ENCODE measurements around the gene HOXB5. TPM values are rescaled to one million over a fixed set of nuclear protein-coding genes. Genes with fewer than 3 reads are reported as not detected.

HOXB5 gene
- total and polyA plus RNA-seq, 3 donors from 2014 or later = 0.50 to 1.7 (median 0.71) TPM

DNA sequence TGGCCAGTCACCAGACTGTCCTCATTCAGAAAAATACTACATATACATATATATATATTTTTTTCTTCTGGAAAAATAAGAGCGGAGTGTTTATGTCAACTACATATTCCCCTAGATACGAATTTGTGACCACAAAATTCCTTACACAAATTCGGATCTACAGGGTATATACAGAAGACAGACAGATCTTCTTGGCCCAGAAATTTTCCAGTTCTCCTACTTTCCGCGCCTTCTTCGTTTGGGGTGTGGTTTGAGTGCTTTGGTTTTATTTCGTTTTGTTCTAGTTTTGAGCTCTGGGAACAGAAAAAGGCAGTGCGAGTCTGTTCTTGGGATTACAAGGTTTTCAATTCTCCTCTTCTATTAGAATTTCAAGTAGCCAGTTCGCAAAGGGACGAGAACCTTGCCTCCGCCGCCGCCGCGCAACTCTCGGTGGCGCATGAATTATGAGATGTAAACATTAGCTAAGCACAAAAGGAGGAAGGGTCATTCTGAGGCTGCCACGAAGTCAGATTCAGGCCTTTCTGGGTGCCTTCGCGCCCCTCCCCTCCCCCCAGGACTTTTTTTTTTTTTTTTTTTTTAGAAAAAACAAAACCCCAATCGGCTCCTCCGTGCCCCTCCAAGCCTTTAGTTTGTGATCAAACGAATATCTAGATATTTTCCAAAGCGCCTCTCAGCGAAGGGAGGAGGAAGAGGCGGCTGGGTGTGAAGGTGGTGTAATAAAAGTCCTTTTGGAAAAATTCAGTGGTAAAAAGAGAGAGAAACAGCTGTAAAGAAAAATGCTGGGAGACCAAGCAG is 13.6 kb downstream of the HOXB5 start:
- Histone ChIP-seq H3K4me1 (peaks cover 7% of the 10 kb centered on the region), H3K9me3 (no peaks in the 10 kb centered on the region), H3K27me3 (no peaks in the 10 kb centered on the region), H3K27ac (no peak overlapping the region), H3K36me3 (ENCODE audit: low read depth, missing control alignments) (no peaks in the 10 kb centered on the region), H3K4me3 (peak overlapping the region in 1 of 2 donors; percentile 43)
- intact Hi-C loops (cut with DNase I; ENCODE audit: low total_unique reads) = no loop called here
- no peak for TF ChIP-seq POLR2A (IDR thresholded peaks at IDR 0.05)
- TF ChIP-seq CTCF (IDR thresholded peaks at IDR 0.05) = no peak
- 10 to 14% methylated on average over 26 of the region's 26 CpGs for WGBS, 2 donors
- DNase-seq = no peak

- H3K36me3 ChIP-seq (ENCODE audit: low read depth, missing control alignments) = no peaks in the 10 kb centered on the region
- WGBS, 2 donors = 14 to 20% methylated on average over 7 of the region's 7 CpGs
- no peak for DNase-seq
- H3K27me3 ChIP-seq = no peaks in the 10 kb centered on the region
- H3K27ac ChIP-seq = no peak overlapping the region
- no peaks in the 10 kb centered on the region for H3K9me3 ChIP-seq
- intact Hi-C loops (cut with DNase I; ENCODE audit: low total_unique reads) = no loop called here
- H3K4me1 ChIP-seq = peaks cover 6% of the 10 kb centered on the region
- H3K4me3 ChIP-seq = peak overlapping the region in 1 of 2 donors; percentile 43
- no peak for TF ChIP-seq CTCF (IDR thresholded peaks at IDR 0.05)
- TF ChIP-seq POLR2A (IDR thresholded peaks at IDR 0.05) = no peak
These were observed 14.2 kb downstream of the HOXB5 start for GRCh38 chr17:48579471-48579759.

DNA sequence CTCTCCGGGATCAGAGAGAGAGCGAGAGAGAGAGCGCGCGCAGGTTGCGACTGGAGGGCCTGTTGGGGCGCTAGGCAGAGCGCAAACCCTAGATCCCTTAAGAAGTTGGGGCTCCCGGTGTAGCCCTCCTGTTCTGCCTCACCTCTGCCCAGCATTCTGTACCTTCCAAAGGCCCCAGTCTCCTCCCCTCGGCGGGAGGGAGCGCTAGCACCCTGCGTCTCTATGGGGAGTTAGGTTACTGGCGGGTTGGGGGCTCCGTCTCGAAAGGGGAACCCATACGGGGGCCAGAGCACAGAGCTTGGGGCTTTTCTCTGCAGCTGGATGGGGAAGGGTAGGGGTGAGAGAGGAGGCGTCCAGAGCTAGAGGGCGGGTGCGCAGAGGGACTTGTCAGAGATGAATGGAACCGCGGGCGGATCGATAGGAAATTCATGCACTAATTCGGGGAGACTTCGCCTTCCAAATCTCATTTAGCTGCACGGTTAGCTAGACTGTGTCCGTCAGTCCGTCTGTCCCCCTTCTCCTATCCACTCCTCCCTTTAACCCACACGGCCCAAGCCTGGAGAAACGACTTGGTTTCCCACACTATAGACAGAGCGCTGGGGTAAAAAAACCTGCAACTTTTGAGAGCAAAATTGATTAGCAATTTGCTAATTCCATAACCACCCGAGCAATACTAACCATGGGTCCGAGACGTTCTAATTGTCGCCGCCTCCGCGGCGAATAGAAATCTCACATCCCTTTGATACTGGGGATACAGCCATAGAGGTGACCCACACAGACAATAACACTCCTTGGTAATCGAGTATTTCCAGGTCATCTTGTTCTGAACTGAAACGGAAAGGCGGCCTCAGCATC is 14.7 kb downstream of the HOXB5 start:
- no peak for DNase-seq
- 9% methylated on average over 33 to 43 of the region's 43 CpGs for WGBS, 2 donors
- intact Hi-C loops (cut with DNase I; ENCODE audit: low total_unique reads) = no loop called here

GRCh38 chr17:48577946-48578615 is 15.5 kb downstream of the HOXB5 start, which contains the start of gene HOXB4:
TSS of gene HOXB4 (minus strand) at chr17:48578350. CDS start at chr17:48578319, 31 bp downstream.
- peak; percentile 77 for DNase-seq
- intact Hi-C loops (cut with DNase I; ENCODE audit: low total_unique reads) = no loop called here
- TF ChIP-seq POLR2A (IDR thresholded peaks at IDR 0.05) (no peak), CTCF (IDR thresholded peaks at IDR 0.05) (no peak)

More for the DNA sequence above, 14.7 kb downstream of the HOXB5 start:
- TF ChIP-seq CTCF (IDR thresholded peaks at IDR 0.05) = no peak
- TF ChIP-seq POLR2A (IDR thresholded peaks at IDR 0.05) = no peak
- Histone ChIP-seq H3K36me3 (ENCODE audit: low read depth, missing control alignments) (no peaks in the 10 kb centered on the region), H3K4me1 (peaks cover 6% of the 10 kb centered on the region), H3K27ac (no peak overlapping the region), H3K4me3 (peak overlapping the region; percentile 40 to 43), H3K9me3 (no peaks in the 10 kb centered on the region), H3K27me3 (no peaks in the 10 kb centered on the region)

More at GRCh38 chr17:48577946-48578615, 15.5 kb downstream of the HOXB5 start, which contains the start of gene HOXB4:
- Histone ChIP-seq H3K27ac (no peak within 1 kb of the TSS), H3K4me3 (peak within 1 kb of the TSS; percentile 40 to 44), H3K36me3 (ENCODE audit: low read depth, missing control alignments) (no peaks in the 10 kb centered on the region), H3K27me3 (no peaks in the 10 kb centered on the region), H3K4me1 (peaks cover 6% of the 10 kb centered on the region), H3K9me3 (no peaks in the 10 kb centered on the region)
- 2 to 4% methylated on average over 25 to 55 of the region's 58 CpGs for WGBS, 2 donors

Data from testis (tissue), 3 donors.